Measurements from ENCODE around the gene DDX56.

DNA sequence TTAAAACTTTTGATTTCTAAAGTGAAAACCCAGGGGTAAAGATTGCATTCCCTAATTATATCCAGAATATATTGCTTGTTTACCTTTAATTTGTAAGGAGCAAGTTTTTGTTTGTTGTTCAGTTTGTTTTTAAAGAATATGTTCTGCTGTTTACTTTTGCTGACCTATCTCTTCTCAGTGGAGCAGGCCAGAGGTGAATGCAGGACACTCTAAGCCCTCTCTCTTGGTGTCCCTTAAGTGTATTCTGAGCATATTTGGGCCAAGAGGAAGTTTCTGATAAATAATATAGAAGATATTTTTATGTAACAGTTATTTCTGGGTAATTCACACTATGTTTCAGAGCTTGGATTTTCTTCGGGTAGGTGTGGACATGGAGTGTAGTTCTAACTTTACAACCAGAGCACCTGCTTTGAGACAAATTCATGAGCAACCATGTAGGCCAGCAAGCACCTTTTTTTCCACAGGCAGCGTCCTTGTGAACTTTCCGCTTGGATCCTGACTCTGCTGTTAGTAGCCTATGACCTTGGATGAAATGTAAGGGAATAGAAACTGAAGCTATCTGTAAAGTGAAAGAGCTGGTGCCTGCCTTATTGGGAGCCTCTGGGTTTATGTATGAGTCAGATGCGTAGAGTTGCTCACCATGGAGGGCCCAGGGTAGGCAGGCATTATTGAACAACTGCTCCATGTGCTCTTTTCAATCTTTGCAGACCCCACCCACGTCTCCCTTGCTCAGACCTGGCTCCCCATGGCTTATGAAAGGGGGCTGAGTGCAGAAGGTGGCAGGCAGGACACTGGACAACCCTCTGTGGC, 48.8 kb upstream of the DDX56 start:
- no peak for TF ChIP-seq POLR2A (IDR thresholded peaks at IDR 0.05)
- TF ChIP-seq, protein P1, sequence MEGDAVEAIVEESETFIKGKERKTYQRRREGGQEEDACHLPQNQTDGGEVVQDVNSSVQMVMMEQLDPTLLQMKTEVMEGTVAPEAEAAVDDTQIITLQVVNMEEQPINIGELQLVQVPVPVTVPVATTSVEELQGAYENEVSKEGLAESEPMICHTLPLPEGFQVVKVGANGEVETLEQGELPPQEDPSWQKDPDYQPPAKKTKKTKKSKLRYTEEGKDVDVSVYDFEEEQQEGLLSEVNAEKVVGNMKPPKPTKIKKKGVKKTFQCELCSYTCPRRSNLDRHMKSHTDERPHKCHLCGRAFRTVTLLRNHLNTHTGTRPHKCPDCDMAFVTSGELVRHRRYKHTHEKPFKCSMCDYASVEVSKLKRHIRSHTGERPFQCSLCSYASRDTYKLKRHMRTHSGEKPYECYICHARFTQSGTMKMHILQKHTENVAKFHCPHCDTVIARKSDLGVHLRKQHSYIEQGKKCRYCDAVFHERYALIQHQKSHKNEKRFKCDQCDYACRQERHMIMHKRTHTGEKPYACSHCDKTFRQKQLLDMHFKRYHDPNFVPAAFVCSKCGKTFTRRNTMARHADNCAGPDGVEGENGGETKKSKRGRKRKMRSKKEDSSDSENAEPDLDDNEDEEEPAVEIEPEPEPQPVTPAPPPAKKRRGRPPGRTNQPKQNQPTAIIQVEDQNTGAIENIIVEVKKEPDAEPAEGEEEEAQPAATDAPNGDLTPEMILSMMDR (IDR thresholded peaks at IDR 0.05): no peak

Data from prostate gland (tissue), 2 donors.